ENCODE results near the gene ATXN10.
"Not testable (repeated sequence)": the region's sequence is repeated elsewhere in the genome, so short reads cannot be mapped to it uniquely, and the experiment has no call there.

Gene ATXN10

DNA sequence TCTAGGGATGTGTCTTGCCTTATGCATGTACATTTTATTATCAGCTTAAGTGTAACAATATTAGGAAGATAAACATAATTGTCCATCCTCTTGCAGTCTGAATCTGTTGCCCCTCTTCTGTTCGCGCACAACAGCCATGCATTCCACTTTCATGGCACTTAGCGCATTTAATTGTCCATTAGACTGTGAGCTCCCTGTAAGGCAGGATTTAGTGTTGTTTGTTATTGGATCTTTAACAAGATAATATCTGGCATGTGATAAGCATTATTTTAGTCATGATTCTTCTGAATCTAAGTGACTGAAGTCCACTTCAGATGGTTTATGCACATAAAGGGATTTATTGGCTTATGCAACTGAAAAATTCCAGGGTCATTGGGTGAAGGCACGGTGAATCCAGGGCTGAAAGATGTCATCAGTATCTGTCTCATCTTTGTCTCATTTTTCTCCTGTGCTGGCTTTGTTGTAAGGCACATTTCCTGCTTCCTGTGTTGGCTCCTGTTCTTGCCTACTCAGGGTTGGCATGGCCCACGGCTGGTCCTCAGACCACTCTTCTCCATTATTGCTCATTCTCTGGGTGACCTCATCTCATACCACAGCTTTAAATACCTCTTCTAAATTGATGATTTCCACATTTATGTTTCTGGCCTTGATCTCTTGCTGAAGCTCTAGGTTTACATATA is 37.6 kb downstream of the ATXN10 start:
- DNase-seq: peak; percentile 69

GRCh38 chr22:45709866-45710265 is 38.2 kb downstream of the ATXN10 start:
- peak; percentile 43 for DNase-seq

DNA sequence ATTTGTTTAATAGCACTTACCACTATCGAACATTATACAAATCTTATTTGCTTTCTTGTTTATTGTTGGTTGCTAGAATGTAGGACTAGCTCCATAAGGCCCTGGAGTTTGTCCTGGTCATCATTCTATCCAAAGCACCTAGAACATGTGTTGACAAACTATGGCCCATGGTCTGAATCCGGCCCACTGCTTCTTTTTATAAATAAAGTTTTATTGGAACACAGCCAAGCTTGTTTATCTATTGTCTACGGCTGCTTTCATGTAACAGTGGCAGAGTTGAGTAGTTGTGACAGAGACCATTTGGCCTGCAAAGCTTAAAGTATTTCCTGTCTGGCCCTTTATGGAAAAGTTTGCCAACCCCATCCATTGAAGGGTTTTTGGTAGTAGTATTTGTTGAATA is 38.8 kb downstream of the ATXN10 start:
- DNase-seq: no peak

DNA sequence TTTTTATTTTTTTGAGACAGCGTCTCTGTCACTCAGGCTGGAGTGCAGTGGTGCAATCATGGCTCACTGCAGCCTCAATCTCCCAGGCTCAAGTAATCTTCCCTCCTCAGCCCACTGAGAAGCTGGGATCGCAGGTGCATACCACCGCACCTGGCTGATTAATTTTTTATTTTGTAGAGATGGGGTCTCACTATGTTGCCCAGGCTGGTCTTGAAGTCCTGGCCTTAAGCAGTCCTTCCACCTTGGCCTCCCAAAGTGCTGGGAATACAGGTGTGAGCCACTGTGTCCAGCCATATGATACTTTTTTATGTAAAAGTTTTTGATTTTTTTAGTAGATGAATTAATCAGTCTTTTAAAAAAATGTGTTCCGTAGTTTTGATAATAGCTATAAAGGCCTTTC is 42.8 kb downstream of the ATXN10 start:
- DNase-seq: not testable (repeated sequence)

DNA sequence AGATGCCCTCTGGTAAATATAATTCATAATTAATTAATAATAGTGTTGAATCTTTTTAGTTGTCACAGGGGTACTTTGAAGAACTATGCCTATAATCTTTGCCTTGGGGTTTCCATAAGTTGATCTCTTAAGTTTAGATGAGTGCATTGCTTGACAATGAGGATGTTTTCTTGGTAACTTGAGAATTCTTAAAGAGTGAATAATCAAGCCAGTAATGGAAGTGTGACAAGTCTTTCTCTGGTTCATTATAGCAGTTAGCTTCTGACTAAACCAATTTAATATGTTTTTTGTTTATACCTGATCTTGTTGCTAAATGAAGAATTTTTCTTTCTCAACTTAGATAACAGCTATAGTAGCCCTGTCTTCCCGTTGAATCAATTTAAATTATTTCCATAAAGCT is 46.2 kb downstream of the ATXN10 start:
- peak; percentile 65 for DNase-seq

DNA sequence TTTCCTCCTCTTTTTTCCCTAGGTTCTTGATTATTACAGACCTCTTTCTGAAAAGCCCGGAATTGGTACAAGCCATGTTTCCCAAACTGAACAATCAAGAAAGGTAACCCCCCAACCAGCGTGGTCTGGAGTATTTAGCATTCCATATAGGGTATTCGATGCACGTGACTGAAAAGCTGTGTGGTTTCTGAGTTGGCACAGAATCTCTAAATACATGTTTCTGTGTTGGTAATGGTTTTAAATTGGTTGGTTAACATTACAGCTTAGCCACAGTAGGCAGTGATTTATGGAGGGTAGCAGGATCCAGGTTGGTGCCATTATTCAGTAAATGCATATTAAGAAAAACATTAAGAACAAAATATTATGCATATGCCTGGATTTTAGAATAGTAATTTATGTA is 46.8 kb downstream of the ATXN10 start:
- no peak for DNase-seq

DNA sequence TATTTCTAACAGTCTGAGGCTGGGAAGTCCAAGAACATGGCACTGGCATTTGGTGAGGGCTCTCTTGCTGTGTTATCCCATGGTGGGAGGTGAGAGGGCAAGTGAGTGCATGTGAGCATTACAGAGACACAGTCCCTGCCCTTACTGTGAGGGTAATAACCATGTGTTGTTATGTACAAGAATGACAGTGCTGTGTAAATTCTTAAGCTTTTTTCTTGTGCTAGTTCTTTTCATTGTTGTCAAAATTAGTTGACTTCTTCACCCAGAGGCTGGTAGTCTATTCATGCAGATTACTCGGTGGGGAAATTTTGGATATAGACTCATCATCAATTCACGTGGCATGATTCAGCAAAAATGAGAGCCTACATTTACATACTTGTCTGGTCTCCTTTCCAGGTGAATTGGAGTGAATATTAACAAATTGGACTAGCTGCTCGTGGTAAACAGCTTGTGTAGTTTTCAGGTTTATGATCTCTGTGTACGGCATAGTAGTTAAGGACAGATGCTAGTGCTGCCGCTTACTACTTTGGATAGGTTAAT is 49.3 kb downstream of the ATXN10 start:
- no peak for DNase-seq

DNA sequence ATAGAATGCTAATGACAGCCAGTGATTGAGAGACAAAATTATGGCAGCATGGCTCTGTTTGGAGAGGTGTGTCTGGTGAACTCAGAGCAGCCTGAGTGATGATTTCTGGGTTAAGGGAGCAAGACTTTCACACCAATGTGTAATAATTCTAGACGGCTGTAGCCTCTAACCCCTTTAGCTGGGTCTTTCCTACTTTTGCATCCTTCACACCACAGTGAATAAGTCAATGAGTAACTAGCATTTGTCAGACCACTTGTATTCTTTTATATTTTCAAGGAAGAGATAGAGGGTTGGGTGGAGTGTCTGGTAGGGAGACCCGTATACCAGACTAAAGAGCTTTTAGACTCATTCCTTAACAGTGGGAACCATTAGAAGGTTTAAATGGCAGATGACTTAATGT is 50.4 kb downstream of the ATXN10 start:
- no peak for DNase-seq

GRCh38 chr22:45726081-45726480 is 54.4 kb downstream of the ATXN10 start:
- DNase-seq: no peak

DNA sequence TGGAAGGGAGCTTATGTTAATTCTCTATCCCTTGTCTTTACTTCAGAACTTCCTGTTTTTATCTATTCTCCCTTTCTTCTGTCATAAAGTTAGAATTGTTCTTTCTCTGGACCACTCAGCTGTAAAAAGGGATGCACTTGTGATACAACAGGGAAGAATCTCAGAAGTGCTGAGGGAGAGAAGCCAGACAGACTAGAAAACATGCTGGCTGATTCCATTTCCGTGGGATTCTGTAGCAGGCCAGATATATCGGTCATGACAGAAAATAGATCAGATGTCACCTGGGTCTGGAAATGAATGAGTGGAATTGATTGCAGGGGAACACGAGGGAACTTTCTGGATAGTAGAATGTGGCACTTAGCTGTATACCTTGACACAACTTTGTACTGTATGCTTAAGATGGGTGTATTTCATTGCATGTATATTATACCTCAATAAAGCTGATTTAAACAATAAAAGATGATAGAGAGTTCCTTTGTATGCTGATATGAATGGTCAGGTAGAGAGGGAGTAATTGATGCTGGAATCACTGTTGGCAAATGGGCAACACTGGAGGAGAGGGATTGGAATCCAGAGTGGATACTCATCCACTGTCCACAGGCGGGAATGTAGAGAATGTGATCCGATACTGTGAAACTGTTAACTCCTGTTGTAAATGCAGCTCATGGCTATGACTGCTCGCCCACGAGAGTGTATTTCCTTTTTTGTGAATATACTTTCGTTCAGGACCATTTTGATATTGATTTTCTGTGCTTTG is 59.6 kb downstream of the ATXN10 start:
- DNase-seq: peak; percentile 53

GRCh38 chr22:45731798-45732495 is 60.3 kb downstream of the ATXN10 start:
- peak; percentile 28 for DNase-seq

DNA sequence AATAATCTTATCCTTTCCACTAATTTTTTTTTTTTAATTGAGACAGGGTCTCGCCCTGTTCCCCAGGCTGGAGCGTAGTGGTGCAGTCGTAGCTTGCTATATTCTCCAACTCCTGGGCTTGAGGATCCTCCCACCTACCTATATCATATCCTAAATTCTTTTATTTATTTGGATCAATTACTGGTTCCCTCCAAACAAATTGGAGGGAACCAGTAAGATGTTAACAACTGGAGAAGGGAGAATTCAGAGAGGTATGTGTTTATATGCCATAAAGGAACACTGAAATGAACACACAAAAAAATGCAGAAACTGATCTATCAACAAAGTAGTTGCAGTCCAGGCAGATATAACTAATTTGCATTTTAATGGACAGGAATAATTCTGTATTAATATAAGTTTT is 63.6 kb downstream of the ATXN10 start:
- no peak for DNase-seq

DNA sequence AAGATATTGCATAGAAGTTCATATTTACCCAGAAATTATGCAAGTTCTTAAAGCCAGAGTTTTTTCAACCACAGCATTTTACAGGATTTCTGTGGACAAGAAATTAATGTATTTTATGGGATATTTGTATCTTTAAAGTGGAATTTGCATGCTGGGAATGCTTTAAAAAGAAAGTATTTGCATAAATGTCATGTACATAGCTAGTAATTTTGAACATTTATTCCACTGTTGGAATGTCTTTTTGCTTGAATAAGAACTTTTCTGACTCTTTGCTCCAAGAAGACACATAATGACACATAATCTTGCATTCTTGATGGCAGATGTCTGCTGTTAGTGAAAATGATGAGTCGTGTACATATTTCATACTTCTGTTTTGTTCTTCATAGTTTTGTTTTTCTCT is 66.6 kb downstream of the ATXN10 start:
- DNase-seq: peak; percentile 71

- no peak for DNase-seq
These were observed 68.6 kb downstream of the ATXN10 start for GRCh38 chr22:45740236-45740635.

GRCh38 chr22:45742866-45743450 is 71.3 kb downstream of the ATXN10 start:
- DNase-seq: peak; percentile 51

DNA sequence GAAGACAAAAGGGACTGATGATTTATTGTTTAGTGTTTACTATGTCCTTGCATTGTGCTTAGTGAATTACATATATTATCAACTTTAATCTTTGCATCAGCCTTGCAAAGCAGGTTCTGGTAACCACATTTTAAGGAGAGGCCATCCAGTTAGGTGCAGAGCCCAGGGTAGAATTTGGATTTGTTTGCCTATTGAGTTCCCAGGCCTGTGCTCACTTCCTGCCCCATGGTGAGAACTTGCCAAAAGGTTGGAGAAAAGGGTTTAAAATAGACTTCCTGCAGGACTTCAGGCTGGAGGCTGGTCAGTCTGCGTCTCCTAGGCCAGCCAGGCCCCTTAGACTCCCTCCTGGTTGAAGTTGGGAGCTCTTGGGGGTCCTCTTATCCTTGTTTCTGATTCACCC is 72.1 kb downstream of the ATXN10 start:
- DNase-seq: no peak

DNA sequence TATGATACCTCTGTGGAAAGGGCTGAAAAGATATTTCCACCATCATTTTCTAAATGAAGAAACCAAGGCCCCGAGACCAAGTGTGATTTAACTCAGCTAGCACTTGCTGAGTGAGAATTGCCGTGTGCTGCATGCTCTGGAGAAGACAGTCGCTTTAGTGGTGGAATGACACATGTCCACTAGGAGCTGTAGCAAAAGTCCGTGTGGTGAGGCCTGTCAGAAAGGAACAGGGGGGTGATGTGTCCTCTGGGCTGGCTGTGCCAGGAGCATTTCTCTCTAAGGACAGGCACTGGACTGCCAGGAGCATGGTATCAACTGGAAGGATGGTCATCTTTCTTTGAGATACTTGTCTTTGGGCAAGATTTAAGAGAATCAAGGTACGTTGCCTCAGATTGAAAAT is 72.8 kb downstream of the ATXN10 start:
- no peak for DNase-seq

GRCh38 chr22:45750626-45751025 is 79.0 kb downstream of the ATXN10 start:
- DNase-seq: no peak

DNA sequence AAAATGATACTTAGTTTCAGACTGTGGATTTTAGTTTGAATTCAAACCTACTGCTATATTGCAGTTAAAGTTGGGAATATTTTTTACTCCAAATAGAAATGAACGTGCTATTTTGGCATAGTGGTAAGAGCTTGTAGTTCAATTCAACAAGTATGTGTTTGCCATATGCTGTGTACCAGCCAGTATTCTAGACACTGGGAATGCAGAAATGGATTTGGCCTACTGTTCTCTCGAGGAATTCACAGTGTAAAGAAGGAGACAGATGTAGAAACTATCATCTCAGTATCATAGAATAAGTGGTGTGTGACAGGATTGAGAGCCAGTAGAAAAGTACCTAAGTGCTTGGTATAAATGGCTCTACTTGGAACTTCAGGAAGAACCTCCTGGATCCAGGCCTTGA is 80.4 kb downstream of the ATXN10 start:
- DNase-seq: no peak

- DNase-seq: no peak
These were observed 83.2 kb downstream of the ATXN10 start for GRCh38 chr22:45754822-45755221.

GRCh38 chr22:45756558-45756957 is 84.9 kb downstream of the ATXN10 start:
- no peak for DNase-seq

DNA sequence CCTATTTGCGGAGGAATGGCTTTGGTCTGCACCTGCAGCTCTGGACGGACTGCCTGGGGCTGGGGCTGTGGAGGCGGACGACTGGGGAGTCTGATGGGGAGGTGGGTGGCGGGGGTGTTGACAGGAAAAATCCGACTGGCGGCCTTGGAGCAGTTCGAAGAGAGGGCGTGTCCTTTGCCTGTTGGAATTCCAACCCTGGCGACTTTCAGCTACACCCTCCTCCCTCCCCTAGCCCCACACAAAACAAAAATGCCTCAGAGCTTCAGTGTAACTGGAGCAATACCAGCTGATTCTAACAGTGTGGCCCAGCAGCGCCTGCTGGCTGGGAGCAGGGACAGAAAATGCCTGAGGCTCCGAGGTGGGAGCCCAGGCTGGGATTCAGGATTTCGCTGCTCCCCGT is 85.4 kb downstream of the ATXN10 start:
- DNase-seq: peak; percentile 69

- no peak for DNase-seq
These were observed 86.3 kb downstream of the ATXN10 start for GRCh38 chr22:45757936-45758335.

Data from fibroblast of skin of scalp (primary cell).